ENCODE results near the gene TTC34. TPM values are rescaled to one million over a fixed set of nuclear protein-coding genes. Genes with fewer than 3 reads are reported as not detected.

Gene TTC34
- total RNA-seq, 1 donor = 0.10 TPM

DNA sequence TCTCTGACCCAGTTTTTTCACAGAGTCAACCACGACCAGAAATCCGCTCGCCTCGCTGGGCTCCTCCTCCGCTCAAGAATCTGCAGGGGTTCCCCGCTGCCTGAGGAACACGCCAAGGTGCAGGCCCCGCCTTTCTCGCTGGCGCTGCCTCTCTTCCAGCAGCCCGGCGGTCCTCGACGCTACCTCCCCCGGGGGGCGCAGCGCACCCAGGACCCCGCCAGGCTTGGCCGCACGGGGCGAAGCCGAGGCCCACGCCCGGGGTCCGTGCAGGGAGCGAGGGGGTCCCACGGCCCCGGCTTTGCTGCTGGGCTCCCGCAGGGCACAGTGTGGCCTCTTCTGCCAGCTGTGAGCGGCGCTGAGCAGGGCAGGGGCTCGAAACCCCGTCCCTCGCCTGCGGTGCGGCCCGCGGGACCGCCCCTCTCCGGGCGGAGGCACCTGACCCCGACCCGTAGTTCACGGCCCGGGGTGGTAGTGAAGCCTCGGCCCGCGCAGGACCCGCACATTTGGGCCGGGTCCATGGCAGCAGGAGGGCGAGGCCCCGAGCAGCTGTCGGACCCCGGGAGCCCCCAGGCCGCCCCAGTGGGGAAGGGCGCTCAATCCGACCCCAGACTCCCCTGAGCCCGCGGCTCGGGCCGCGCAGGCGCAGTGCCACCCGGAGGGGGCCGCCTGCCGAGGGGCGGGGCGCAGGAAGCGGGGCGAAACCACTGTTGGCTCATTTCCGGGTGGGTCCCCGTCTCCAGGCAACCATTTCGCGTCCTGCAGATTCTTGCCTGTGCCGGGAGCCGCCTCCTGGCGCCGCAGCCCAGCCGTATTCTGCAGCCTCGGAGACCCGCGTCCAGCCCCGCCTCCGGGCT is 158.7 kb downstream of the TTC34 start:
- H3K4me3 ChIP-seq (ENCODE audit: low read length) = peak overlapping the region; percentile 69
- H3K27me3 ChIP-seq (ENCODE audit: insufficient read depth, low read length) = no peaks in the 10 kb centered on the region
- H3K4me1 ChIP-seq (ENCODE audit: insufficient read depth, low read length) = peaks cover 18% of the 10 kb centered on the region
- H3K9me3 ChIP-seq (ENCODE audit: low read depth, low read length) = peaks cover 8% of the 10 kb centered on the region

DNA sequence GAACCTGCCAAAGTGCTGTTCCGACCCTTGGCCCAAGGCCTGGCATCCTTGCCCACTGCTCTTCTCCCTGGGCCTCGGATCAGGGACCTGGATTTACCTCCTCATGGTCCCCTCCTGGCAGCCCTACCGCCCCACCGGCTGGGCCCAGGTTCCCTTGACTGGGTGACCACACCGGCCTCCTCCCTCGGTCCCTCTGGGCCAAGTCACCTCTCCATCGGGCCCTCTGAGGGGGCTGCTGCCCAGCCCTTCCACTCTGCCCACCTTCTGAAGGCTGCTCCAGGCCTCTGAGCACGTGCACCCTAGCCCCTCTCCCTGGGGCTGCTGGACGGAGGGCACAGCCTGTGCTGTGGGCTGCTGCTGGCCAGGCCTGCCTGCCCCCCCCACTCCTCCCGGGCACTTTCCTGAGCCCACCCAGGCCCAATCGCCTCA is 159.3 kb downstream of the TTC34 start:
- Histone ChIP-seq H3K27me3 (ENCODE audit: insufficient read depth, low read length) (no peaks in the 10 kb centered on the region), H3K9me3 (ENCODE audit: low read depth, low read length) (peaks cover 8% of the 10 kb centered on the region), H3K4me3 (ENCODE audit: low read length) (peak overlapping the region; percentile 69), H3K4me1 (ENCODE audit: insufficient read depth, low read length) (peaks cover 18% of the 10 kb centered on the region)

DNA sequence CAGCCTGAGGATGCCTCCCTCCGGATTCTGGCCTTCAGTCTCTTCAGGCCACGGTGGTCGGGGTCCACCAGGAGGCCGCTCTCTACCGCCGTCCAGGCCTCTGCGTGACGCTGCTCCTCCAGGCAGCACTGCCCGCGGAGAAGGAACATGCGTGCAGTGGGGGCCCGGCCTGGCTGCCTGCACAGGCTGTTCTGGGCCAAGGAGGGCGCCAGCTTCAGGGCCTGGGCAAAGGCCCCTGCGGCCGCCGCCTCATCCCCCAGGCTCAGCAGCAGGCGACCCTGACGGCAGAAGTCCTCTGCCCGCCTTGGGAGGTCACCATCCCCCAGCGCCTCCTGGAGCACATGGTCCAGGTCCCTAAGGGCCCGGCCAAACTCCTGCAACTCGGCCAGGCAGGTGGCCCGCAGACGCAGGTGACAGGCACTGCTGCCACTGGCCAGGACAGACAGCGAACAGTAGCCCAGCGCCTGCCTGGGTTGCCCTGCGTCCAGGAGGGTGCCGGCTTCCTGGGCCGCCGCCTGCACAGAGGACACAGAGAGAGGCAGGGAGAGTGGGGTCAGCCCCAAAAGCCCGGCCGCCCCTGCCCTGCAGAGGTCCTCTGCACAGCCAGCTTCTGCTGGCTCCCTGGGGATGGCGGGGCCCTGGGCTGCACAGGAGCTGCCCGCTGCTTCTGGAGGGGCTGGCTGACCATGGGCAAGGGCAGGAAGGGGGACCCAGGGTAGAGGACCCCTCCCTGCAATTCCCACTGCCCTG is 159.9 kb downstream of the TTC34 start:
- no peak overlapping the region for H3K4me3 ChIP-seq (ENCODE audit: low read length)
- no peaks in the 10 kb centered on the region for H3K27me3 ChIP-seq (ENCODE audit: insufficient read depth, low read length)
- peaks cover 2% of the 10 kb centered on the region for H3K9me3 ChIP-seq (ENCODE audit: low read depth, low read length)
- peaks cover 18% of the 10 kb centered on the region for H3K4me1 ChIP-seq (ENCODE audit: insufficient read depth, low read length)

DNA sequence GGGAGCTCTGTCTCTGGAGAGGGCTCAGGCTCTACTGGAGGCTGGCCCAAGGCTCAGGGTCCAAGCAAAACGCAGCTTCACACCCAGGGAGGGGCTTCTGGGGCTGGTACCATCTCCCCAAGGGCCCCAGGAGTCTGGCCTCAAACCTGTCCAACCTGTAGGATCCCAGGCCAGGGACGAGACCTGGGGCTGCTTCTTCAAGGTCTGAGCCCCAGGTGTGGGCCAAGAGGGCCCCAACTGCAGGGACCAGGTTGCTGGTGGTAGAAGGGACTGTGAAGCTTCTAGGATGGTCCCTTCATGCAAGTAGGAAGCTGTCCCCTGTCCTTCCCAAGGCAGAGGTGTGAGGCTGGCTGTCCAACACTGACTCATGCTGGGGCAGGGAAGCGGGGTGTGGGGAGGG is 160.9 kb downstream of the TTC34 start:
- H3K4me1 ChIP-seq (ENCODE audit: insufficient read depth, low read length) = peaks cover 18% of the 10 kb centered on the region
- no peaks in the 10 kb centered on the region for H3K9me3 ChIP-seq (ENCODE audit: low read depth, low read length)
- H3K27me3 ChIP-seq (ENCODE audit: insufficient read depth, low read length) = no peaks in the 10 kb centered on the region
- no peak overlapping the region for H3K4me3 ChIP-seq (ENCODE audit: low read length)

DNA sequence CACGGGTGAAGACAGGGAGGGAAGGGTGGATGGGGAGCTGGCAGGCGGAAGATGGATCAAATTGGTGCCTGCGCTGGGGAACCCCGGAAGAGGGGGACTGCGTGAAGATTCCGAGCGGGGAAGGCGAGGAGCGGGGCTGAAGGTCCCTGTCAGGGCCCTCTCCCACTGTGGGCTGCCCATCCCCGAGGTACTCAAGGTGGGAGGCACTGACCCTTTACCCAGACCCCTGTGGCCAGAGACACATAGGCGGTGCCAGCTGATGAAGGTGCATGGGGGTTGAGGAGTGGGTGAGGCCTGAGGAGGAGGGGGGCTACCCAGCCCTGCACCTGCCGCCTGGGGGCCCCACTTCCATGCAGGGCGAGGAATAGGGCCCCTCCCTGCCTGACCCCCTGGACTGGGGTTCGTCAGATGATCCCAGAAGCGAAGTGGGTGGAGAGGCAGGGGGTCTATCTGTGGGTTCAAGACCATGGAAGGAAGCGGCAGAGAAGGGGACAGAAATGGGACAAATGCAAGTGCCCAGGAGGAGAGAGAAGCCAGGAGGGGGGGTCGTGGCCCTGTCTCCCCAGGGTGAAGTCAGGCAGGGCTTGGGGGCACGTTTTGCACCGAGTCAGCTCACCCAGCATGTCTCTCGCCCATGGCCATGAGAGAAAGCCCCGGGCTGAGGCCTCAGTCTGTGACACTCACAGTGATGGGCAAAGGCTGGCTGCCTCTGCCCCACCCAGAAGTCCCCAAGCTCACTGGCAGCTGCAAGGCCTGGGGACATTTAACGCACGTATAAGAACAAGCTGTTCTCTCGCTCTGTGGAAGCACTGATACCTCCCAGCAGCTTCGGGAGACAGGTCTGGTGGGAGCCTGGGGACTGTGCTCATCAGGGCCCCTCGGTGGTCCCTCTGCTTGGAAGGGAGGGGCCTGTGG is 161.6 kb downstream of the TTC34 start:
- Histone ChIP-seq H3K9me3 (ENCODE audit: low read depth, low read length) (no peaks in the 10 kb centered on the region), H3K27me3 (ENCODE audit: insufficient read depth, low read length) (no peaks in the 10 kb centered on the region), H3K4me1 (ENCODE audit: insufficient read depth, low read length) (peaks cover 18% of the 10 kb centered on the region), H3K4me3 (ENCODE audit: low read length) (no peak overlapping the region)

DNA sequence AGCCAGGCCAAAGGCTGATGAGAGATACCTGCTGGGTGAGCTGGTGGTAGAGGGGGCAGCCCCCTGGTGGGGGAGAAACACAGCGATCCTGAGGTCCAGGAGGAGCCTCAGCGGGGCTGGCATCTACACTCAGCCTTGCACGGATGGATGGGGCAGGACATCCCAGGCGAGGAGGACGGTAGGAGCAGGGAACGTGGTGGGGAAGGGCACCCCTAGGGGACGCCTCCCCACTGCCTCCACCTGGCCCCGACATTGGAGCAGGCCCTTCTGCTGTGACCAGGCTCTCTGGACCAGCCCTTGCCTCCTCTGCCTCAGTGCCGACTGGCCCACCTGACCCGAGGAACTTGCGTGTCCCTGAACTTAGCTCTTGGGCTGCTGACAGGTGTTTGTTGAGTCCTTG is 162.3 kb downstream of the TTC34 start:
- Histone ChIP-seq H3K4me3 (ENCODE audit: low read length) (no peak overlapping the region), H3K27me3 (ENCODE audit: insufficient read depth, low read length) (no peaks in the 10 kb centered on the region), H3K4me1 (ENCODE audit: insufficient read depth, low read length) (peaks cover 18% of the 10 kb centered on the region), H3K9me3 (ENCODE audit: low read depth, low read length) (no peaks in the 10 kb centered on the region)

DNA sequence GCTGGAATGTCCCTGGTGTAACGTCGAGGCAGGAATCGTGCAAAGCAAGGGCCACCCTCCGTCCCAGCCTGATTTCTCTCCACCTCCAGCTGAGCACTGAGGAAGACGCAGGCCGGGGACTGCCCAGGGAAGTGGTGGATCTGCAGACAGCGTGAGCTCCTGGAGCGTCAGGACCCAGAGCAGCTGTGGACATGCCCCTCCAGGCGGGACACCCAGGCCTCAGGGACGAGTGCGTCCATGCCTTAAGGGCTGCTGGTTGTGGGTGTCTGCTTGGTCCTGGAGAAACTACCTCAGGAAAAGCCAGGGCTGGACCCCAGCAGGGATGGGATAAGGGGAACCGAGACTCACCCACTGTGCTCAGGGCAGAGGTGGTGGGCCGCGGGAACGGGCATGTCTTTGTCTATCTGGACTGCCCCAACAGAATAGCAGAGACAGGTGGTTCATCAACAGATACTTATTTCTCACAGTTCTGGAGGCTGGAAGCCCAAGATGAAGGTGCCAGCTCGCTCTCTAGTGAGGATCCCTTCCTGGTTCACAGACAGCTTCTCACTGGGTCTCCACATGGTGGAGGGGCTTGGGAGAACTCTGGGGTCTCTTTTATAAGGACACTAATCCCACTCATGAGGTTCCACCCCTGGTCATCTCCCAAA is 162.9 kb downstream of the TTC34 start:
- Histone ChIP-seq H3K27me3 (ENCODE audit: insufficient read depth, low read length) (no peaks in the 10 kb centered on the region), H3K4me1 (ENCODE audit: insufficient read depth, low read length) (peaks cover 18% of the 10 kb centered on the region), H3K4me3 (ENCODE audit: low read length) (no peak overlapping the region), H3K9me3 (ENCODE audit: low read depth, low read length) (no peaks in the 10 kb centered on the region)

DNA sequence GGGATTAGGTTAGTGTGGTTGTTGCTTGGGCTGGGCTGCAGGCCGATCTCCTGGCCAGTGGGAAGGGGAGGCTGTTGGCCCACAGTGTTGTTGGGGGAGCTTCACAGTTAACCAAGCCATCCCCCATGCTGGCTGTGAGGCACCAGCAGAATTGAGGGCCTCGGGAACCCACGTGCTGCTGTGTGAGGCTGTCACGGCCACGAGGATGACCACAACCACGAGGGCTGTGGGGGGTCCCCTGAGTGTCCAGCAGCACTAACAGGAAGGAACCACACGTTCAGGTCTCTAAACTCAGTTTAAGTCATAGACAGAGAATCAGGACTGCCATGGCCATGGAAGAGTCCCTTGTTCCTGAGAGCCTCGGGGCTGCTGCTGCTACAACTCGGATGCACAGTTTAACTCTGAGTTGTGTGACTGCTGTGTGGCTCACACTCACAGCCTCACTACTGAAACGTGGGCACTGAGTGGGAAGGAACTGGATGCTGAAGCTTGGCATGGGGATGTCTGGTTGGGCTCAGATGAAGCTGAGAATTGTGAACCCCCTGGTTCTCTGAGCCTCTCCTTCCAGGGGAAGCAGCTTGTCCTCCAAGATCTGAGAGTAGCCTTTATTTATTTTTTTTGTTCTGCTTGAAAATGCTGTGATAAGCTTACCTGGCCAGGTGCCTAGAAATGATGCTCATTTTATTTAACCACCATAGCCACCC is 163.9 kb downstream of the TTC34 start:
- Histone ChIP-seq H3K9me3 (ENCODE audit: low read depth, low read length) (no peaks in the 10 kb centered on the region), H3K27me3 (ENCODE audit: insufficient read depth, low read length) (no peaks in the 10 kb centered on the region), H3K4me1 (ENCODE audit: insufficient read depth, low read length) (peaks cover 13% of the 10 kb centered on the region), H3K4me3 (ENCODE audit: low read length) (no peak overlapping the region)

DNA sequence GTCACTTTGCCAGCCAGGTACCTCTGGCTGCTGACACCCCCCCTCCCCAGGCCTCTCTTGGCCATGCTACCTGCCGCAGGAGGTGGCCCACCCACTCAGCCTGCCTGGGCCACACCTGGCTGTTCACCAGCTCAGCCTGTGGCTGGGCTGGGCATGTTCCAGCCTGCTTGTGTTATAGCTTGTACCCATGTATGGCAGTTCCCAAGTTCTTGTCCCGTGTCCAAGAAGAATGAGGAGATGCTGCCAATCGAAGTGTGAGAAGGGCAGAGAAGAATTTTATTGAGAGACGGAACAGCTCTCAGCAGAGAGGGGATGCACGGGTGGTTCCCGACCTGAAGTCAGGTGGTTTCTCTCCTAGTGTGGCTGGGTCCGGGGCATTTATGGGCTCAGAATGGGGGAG is 164.8 kb downstream of the TTC34 start:
- H3K4me3 ChIP-seq (ENCODE audit: low read length) = no peak overlapping the region
- H3K4me1 ChIP-seq (ENCODE audit: insufficient read depth, low read length) = peaks cover 5% of the 10 kb centered on the region
- no peaks in the 10 kb centered on the region for H3K27me3 ChIP-seq (ENCODE audit: insufficient read depth, low read length)
- H3K9me3 ChIP-seq (ENCODE audit: low read depth, low read length) = no peaks in the 10 kb centered on the region

DNA sequence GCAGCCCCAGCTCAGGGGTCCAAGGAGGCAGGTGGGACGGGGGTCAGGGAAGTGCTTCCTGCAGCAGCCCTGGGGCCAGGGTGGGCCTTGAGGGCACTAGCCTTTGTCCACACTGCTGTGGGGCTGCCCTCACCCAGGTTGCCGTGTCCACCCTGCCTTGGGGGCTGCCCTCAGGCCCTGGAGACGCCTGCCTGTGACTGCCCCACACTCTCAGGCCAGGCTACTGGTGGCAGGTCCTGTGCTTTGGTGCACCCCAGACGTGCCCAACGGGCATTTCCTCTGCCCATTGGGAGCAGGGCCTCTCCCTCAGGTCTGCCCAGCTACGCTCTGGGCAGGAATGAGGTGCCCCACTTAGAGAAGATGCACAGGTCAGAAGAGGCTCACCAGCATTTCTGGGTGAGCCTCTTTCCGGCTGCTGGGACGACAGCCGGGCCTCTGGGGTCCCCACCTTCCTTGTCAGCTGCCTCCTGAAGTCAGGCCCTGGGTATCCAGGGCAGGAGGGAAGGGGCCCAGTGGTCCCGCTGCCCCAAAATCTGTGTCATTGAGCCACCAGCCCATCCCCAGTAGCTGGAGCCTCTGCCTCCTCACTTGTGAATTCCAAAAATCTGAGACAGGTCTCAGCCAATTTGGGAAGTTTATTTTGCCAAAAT is 166.0 kb downstream of the TTC34 start:
- H3K27me3 ChIP-seq (ENCODE audit: insufficient read depth, low read length) = no peaks in the 10 kb centered on the region
- H3K4me1 ChIP-seq (ENCODE audit: insufficient read depth, low read length) = no peaks in the 10 kb centered on the region
- H3K4me3 ChIP-seq (ENCODE audit: low read length) = no peak overlapping the region
- no peaks in the 10 kb centered on the region for H3K9me3 ChIP-seq (ENCODE audit: low read depth, low read length)

DNA sequence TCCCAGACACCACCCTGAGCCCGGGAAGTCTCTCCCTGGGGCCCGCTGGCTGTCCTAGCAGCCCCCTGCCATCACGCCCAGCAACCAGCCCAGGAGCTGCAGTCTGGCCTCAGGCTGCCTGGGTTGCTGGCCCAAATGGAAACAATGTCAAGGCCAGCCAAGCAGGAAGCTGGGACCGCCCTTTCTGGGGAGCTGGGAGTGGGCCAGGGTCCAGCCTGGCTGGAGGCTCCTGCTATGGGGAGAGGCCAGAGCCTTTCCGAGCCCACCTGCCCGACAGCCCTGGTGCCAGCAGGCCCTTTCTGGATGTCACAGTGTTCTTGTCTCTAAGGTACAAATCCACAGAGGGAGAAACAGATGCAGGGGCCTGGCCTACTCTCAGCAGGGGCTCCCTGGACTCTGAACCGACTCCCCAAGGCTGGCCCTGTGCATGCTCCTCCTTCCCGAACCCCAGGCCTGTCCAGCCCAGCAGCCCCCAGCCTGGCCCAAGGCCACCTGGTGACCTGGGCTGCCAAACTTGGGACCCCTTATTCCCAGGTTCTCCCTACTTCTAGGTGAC is 167.5 kb downstream of the TTC34 start:
- Histone ChIP-seq H3K4me1 (ENCODE audit: insufficient read depth, low read length) (no peaks in the 10 kb centered on the region), H3K4me3 (ENCODE audit: low read length) (no peak overlapping the region), H3K27me3 (ENCODE audit: insufficient read depth, low read length) (peaks cover 3% of the 10 kb centered on the region), H3K9me3 (ENCODE audit: low read depth, low read length) (no peaks in the 10 kb centered on the region)

DNA sequence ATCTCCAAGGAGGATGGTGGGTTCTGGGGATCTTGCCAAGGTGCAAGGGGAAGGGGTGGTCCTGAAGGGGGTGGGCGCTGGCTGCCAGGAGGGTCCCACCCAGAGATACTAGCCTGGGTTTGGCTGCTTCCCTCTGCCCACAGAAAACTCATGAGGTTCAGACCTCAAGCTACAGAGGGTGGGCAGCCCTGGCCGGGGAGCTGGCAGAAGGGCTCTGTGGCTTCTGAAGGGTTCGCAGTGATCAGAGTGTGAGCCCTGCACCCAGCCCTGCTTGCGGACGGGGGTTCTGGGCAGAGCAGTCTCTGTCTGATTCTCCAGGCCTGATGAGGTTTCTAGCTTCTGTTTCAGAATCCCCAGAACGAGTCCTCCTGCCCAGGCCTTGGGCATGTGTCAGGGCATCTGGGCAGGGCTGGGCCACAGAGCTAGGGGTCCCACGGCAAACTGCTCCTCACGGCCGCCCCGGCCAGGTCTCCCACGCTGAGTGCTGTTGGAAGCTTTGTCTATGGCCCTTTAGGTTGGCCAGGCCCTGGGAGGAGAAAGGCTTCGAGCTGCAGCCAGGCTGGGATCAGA is 168.0 kb downstream of the TTC34 start:
- Histone ChIP-seq H3K27me3 (ENCODE audit: insufficient read depth, low read length) (peaks cover 3% of the 10 kb centered on the region), H3K9me3 (ENCODE audit: low read depth, low read length) (no peaks in the 10 kb centered on the region), H3K4me3 (ENCODE audit: low read length) (no peak overlapping the region), H3K4me1 (ENCODE audit: insufficient read depth, low read length) (no peaks in the 10 kb centered on the region)

Data from mononuclear cell (primary cell).